HL-60 (cell line): ENCODE results near the gene AWAT1.

ENCODE experiments used
- POLR2AphosphoS5 ChIP-seq: IDR thresholded peaks from 2 replicates; pipeline ENCODE4 v1.6.1; 2012; ENCODE audit warnings: low read depth
- TF ChIP-seq, protein P1 (sequence below): IDR thresholded peaks from one replicate; pipeline ENCODE4 v1.5.1; 2011; ENCODE audit warnings: low read length, control low read depth, inconsistent platforms; ENCODE audit not compliant: insufficient read depth

DNA sequence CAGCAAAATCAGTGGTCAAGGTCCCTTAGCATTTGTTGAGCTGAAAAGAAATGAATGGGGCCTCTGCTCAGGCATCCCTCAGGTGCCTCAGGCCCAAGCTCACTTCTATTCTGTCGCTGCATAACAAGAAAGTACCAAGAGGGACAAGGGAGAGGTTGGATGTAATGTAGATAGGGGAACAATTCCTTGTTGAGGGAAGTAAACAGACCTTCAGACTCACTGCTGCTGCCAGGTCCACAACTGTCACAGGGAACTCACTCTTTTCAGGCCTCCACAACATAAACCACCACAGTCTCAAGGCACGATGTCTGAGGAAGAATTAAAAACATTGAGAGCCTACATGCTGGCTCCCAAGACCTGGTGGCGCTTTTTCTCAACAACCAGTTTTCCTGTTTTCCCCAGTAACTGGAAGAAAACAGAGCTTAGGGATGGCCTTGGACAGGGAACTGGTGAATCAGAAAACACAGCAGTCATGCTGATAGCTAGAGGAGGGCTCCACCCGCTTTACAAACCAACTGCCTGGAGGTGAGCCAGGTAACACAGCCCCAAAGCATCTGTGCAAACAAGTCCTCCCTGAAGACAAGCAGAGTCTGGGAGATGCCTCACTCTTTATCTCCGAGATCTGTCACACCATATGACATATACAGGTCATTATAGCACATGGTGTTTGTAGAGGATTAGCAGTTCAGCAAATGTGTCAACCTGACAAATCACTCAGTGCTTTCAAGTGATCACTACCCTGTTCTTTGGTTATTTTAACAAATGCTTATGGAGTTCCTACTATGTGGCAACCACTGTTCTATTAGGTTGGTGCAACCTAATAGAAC lies 14.3 kb upstream of the AWAT1 start:
- TF ChIP-seq POLR2AphosphoS5, result no peak
- TF ChIP-seq, protein P1, sequence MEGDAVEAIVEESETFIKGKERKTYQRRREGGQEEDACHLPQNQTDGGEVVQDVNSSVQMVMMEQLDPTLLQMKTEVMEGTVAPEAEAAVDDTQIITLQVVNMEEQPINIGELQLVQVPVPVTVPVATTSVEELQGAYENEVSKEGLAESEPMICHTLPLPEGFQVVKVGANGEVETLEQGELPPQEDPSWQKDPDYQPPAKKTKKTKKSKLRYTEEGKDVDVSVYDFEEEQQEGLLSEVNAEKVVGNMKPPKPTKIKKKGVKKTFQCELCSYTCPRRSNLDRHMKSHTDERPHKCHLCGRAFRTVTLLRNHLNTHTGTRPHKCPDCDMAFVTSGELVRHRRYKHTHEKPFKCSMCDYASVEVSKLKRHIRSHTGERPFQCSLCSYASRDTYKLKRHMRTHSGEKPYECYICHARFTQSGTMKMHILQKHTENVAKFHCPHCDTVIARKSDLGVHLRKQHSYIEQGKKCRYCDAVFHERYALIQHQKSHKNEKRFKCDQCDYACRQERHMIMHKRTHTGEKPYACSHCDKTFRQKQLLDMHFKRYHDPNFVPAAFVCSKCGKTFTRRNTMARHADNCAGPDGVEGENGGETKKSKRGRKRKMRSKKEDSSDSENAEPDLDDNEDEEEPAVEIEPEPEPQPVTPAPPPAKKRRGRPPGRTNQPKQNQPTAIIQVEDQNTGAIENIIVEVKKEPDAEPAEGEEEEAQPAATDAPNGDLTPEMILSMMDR, result no peak
